Stomach (tissue), 19 donors: ENCODE results near the gene C3orf62. TPM values are rescaled to one million over a fixed set of nuclear protein-coding genes. Genes with fewer than 3 reads are reported as not detected.
A peak's percentile ranks its signal among the peaks of the same experiment; 100 is the strongest.

Experiments
- DNase-seq, 2 donors: peaks; one replicate each; pipeline versions ENCODE4 v3.0.0 to v3.0.0-alpha.2; 2013 to 2019
- H3K27ac ChIP-seq, 5 donors: fragments of 200-600 bp in 4 of 5; sonication (generic) in 4 of 5; one replicate each; pipeline ENCODE4 v1.5.1; 2013 to 2019; ENCODE audit warnings: mild to moderate bottlenecking in 1 of 5, moderate library complexity in 1 of 5
- H3K27me3 ChIP-seq, 3 donors: fragments of 200-600 bp; sonication (generic); one replicate each; pipeline ENCODE4 v1.5.1; 2017 to 2019; ENCODE audit warnings: mixed run types in 1 of 3
- H3K36me3 ChIP-seq, 4 donors: fragments of 200-600 bp; sonication (generic); 1 replicate in 3 of 4; 2 replicates in 1 of 4; pipeline ENCODE4 v1.5.1; 2016 to 2019
- H3K4me1 ChIP-seq, 4 donors: fragments of 200-600 bp; sonication (generic); one replicate each; pipeline ENCODE4 v1.5.1; 2016 to 2019
- H3K4me3 ChIP-seq, 4 donors: fragments of 200-600 bp; sonication (generic) in 3 of 4; one replicate each; pipeline ENCODE4 v1.5.1; 2016 to 2019; ENCODE audit warnings: mild to moderate bottlenecking in 1 of 4
- H3K9me3 ChIP-seq, 4 donors: fragments of 200-600 bp; sonication (generic); one replicate each; pipeline ENCODE4 v1.5.1; 2016 to 2019
- CTCF ChIP-seq, 7 experiments: fragments of 450-650 bp in 4 of 7; fragments of 200-600 bp in 3 of 7; sonication (generic) in 3 of 7; IDR thresholded peaks; one replicate each; pipeline ENCODE4 v1.5.1; 2016 to 2019; ENCODE audit warnings: antibody characterized with exemption in 7 of 7, control low read depth in 2 of 7, mild to moderate bottlenecking in 1 of 7
- EP300 ChIP-seq: sonication (generic); formaldehyde crosslinking; IDR thresholded peaks from one replicate; pipeline ENCODE4 v1.6.1; 2017; ENCODE audit warnings: antibody characterized with exemption
- POLR2A ChIP-seq, 4 donors: fragments of 450-650 bp; IDR thresholded peaks; one replicate each; pipeline ENCODE4 v1.6.1; 2016; ENCODE audit warnings: antibody characterized with exemption in 4 of 4, control low read depth in 2 of 4, mild to moderate bottlenecking in 1 of 4, moderate library complexity in 1 of 4
- POLR2AphosphoS5 ChIP-seq, 3 donors: sonication (generic); formaldehyde crosslinking; IDR thresholded peaks; one replicate each; pipeline ENCODE4 v1.6.1; 2016; ENCODE audit warnings: antibody characterized with exemption in 3 of 3
- WGBS, 5 donors: extraction: QIAGEN DNeasy Blood & Tissue Kit in 3 of 5; methylation state at CpG; one replicate each; pipeline versions ENCODE4 v1.1.5 to v1.1.7; 2013 to 2018; 5-methylcytosine and 5-hydroxymethylcytosine counted together
- intact Hi-C: fragments of 100-400 bp; cut with DNase I; formaldehyde crosslinking; loops from one replicate; pipeline ENCODE4 v1.15.1; 2023; ENCODE audit warnings: low total_unique reads
- long read RNA-seq, 10 donors: transcript quantifications; one replicate each; lab custom pipeline, GENCODE V29; 2026
- polyA plus RNA-seq, 3 donors: library from polyadenylated mRNA; stranded (reverse); fragments of 200-250 nt; gene quantifications; one replicate each; pipeline ENCODE4 v1.2.3, GENCODE V29; 2013
- total RNA-seq, 5 donors: library from RNA; depleted of rRNA; stranded (reverse); fragments of >200 nt; gene quantifications; one replicate each; pipeline versions ENCODE4 v1.1.0 to v1.2.3, GENCODE V29; 2014 to 2016
- donor health status: healthy with polysubstance abuse.
- donor health status: Bipolar disorder and iron deficiency.
- donor health status: healthy.

The C3orf62 gene
- total RNA-seq = 10 to 100 TPM in 1 of 5 donors, 1 to 10 TPM in 4; 2.7 to 32.7 (median 3.9) TPM
- 1 to 10 TPM; 1.7 to 7.6 (median 2.5) TPM for polyA plus RNA-seq
- long read RNA-seq, donor 1, full-length matches to known transcripts = 2 of 2 reads
- long read RNA-seq, donor 1, partial matches to known transcripts = 0 of 2 reads
- long read RNA-seq, donor 1, other reads (novel, unspliced or antisense) = 0 of 2 reads
- long read RNA-seq, donor 2 = 0 reads
- long read RNA-seq, donor 3, full-length matches to known transcripts = 2 of 2 reads
- long read RNA-seq, donor 3, partial matches to known transcripts = 0 of 2 reads
- long read RNA-seq, donor 3, other reads (novel, unspliced or antisense) = 0 of 2 reads
- long read RNA-seq, donor 4 = 0 reads
- long read RNA-seq, donor 5, full-length matches to known transcripts = 2 of 2 reads
- long read RNA-seq, donor 5, partial matches to known transcripts = 0 of 2 reads
- long read RNA-seq, donor 5, other reads (novel, unspliced or antisense) = 0 of 2 reads
- long read RNA-seq, donor 6 = 0 reads
- long read RNA-seq, donor 7 = 0 reads
- long read RNA-seq, donor 8, full-length matches to known transcripts = 3 of 3 reads
- long read RNA-seq, donor 8, partial matches to known transcripts = 0 of 3 reads
- long read RNA-seq, donor 8, other reads (novel, unspliced or antisense) = 0 of 3 reads
- long read RNA-seq, donor 9 = 0 reads
- long read RNA-seq, donor 10, full-length matches to known transcripts = 1 of 1 reads
- long read RNA-seq, donor 10, partial matches to known transcripts = 0 of 1 reads
- long read RNA-seq, donor 10, other reads (novel, unspliced or antisense) = 0 of 1 reads

GRCh38 chr3:49276475-49277382 lies at the start of gene C3orf62:
C3orf62 (minus strand) TSS chr3:49277232; CDS start chr3:49276872, 360 bp downstream.
- peaks cover 18 to 42% (median 34%) of the 10 kb centered on the region in 4 donors for H3K4me1 ChIP-seq
- intact Hi-C loops = no loop called here
- peaks cover 21 to 48% (median 39%) of the 10 kb centered on the region in 4 donors for H3K36me3 ChIP-seq
- H3K27ac ChIP-seq = peak within 1 kb of the TSS; percentile 86 to 96 (median 95)
- WGBS, 5 donors = 2 to 5% (median 2%) methylated on average over 28 to 51 of the region's 51 CpGs
- DNase-seq = peak; percentile 90 to 95
- peak within 1 kb of the TSS; percentile 46 to 54 (median 50) for H3K4me3 ChIP-seq
- H3K27me3 ChIP-seq = no peaks in the 10 kb centered on the region
- TF ChIP-seq POLR2A (IDR thresholded peaks at IDR 0.05) (no peak), POLR2AphosphoS5 (IDR thresholded peaks at IDR 0.05) (peak; percentile 43 to 76 (median 71)), EP300 (no peak)
- H3K9me3 ChIP-seq = no peaks in the 10 kb centered on the region

- Histone ChIP-seq H3K4me1 (no peaks in the 10 kb centered on the region), H3K27me3 (no peaks in the 10 kb centered on the region), H3K27ac (no peak overlapping the region), H3K4me3 (no peak overlapping the region), H3K9me3 (no peaks in the 10 kb centered on the region), H3K36me3 (peaks cover 85 to 100% (median 100%) of the 10 kb centered on the region in 4 donors)
- no peak for DNase-seq
- TF ChIP-seq CTCF (IDR thresholded peaks at IDR 0.05) (no peak), EP300 (no peak), POLR2A (IDR thresholded peaks at IDR 0.05) (no peak), POLR2AphosphoS5 (IDR thresholded peaks at IDR 0.05) (no peak)
- intact Hi-C loops = no loop called here
- WGBS, 5 donors = 91 to 95% (median 94%) methylated on average over 7 of the region's 7 CpGs
Measured at GRCh38 chr3:49324768-49325167, 47.7 kb upstream of the C3orf62 start.

GRCh38 chr3:49316696-49317457 lies 39.8 kb upstream of the C3orf62 start:
- H3K27ac ChIP-seq = peak overlapping the region in 1 of 5 donors; percentile 83
- intact Hi-C loops = no loop called here
- TF ChIP-seq POLR2AphosphoS5 (IDR thresholded peaks at IDR 0.05) (no peak), EP300 (peak; percentile 25), POLR2A (IDR thresholded peaks at IDR 0.05) (no peak), CTCF (IDR thresholded peaks at IDR 0.05) (no peak)
- H3K4me1 ChIP-seq = no peaks in the 10 kb centered on the region
- peak in 1 of 2 donors; percentile 34 for DNase-seq
- H3K36me3 ChIP-seq = peaks cover 49 to 100% (median 98%) of the 10 kb centered on the region in 4 donors
- WGBS, 5 donors = 83 to 96% (median 94%) methylated on average over 13 to 16 of the region's 16 CpGs
- H3K4me3 ChIP-seq = no peak overlapping the region
- H3K27me3 ChIP-seq = no peaks in the 10 kb centered on the region
- no peaks in the 10 kb centered on the region for H3K9me3 ChIP-seq
